SK-N-SH (cell line): Measurements from ENCODE around the gene UBE2Q1. TPM values are rescaled to one million over a fixed set of nuclear protein-coding genes. Genes with fewer than 3 reads are reported as not detected.
A peak's percentile ranks its signal among the peaks of the same experiment; 100 is the strongest.

ENCODE experiments used
- CTCF ChIA-PET: fragments of 300-600, 350-600 bp; formaldehyde crosslinking; extraction: SDS; loops from one replicate; lab custom pipeline; 2021; lab: Yijun Ruan, JAX
- POLR2A ChIA-PET: fragments of 350-600 bp; sonication (Branson Sonifier 250); formaldehyde crosslinking; extraction: SDS; loops from one replicate; lab custom pipeline; 2020; ENCODE audit warnings: antibody characterized with exemption, inconsistent platforms; lab: Yijun Ruan, JAX
- DNase-seq: peaks from one replicate; pipeline ENCODE4 v3.0.0; 2012
- H2AFZ ChIP-seq: fragments of 200-600 bp; sonication (generic); 2 replicates; pipeline ENCODE4 v1.8.1; 2016; ENCODE audit warnings: antibody characterized with exemption, mild to moderate bottlenecking, low read depth
- H3F3A ChIP-seq: fragments of 200-600 bp; sonication (generic); replicated peaks from 2 replicates; pipeline ENCODE3; 2016; ENCODE audit warnings: antibody characterized with exemption, mild to moderate bottlenecking; ENCODE audit not compliant: insufficient read depth
- H3K27ac ChIP-seq, 2 experiments: fragments of 200-500 bp in 1 of 2; fragments of 200-600 bp in 1 of 2; sonication (Bioruptor generic) in 1 of 2; sonication (generic), shearing (Covaris generic) in 1 of 2; 2 replicates each; pipeline versions ENCODE4 v1.5.1 to v1.6.1; 2014 to 2016; ENCODE audit warnings: low read depth in 2 of 2, inconsistent platforms in 1 of 2, low read length in 1 of 2, mild to moderate bottlenecking in 1 of 2, mixed read lengths in 1 of 2
- H3K27me3 ChIP-seq: fragments of 200-600 bp; sonication (generic), shearing (Covaris generic); 2 replicates; pipeline ENCODE4 v1.6.1; 2016; ENCODE audit warnings: mixed run types; ENCODE audit not compliant: insufficient read depth
- H3K36me3 ChIP-seq, 2 experiments: fragments of 200-500 bp in 1 of 2; fragments of 200-600 bp in 1 of 2; sonication (Bioruptor generic) in 1 of 2; sonication (generic) in 1 of 2; replicated peaks in 1 of 2; 2 replicates each; pipeline versions ENCODE3 to v1.5.1; 2014 to 2016; ENCODE audit warnings: low read length in 1 of 2, mild to moderate bottlenecking in 1 of 2; ENCODE audit not compliant: insufficient read depth in 2 of 2, control insufficient read depth in 1 of 2
- H3K4me1 ChIP-seq, 2 experiments: fragments of 200-500 bp in 1 of 2; fragments of 200-600 bp in 1 of 2; sonication (Bioruptor generic) in 1 of 2; sonication (generic), shearing (Covaris generic) in 1 of 2; 2 replicates each; pipeline versions ENCODE4 v1.5.1 to v1.6.1; 2014 to 2016; ENCODE audit warnings: low read depth in 1 of 2, low read length in 1 of 2, mixed run types in 1 of 2; ENCODE audit not compliant: insufficient read depth in 2 of 2, control insufficient read depth in 1 of 2
- H3K4me2 ChIP-seq: fragments of 200-600 bp; sonication (generic), shearing (Covaris generic); 2 replicates; pipeline ENCODE4 v1.6.1; 2017; ENCODE audit warnings: mixed run types
- H3K4me3 ChIP-seq, 2 experiments: fragments of 200-500 bp in 1 of 2; fragments of 200-600 bp in 1 of 2; sonication (Bioruptor generic) in 1 of 2; sonication (generic), shearing (Covaris generic) in 1 of 2; 2 replicates each; pipeline versions ENCODE4 v1.5.1 to v1.8.1; 2014 to 2016; ENCODE audit warnings: low read depth in 2 of 2, inconsistent platforms in 1 of 2, low read length in 1 of 2, mild to moderate bottlenecking in 1 of 2, mixed read lengths in 1 of 2, moderate library complexity in 1 of 2
- H3K79me2 ChIP-seq: fragments of 200-600 bp; sonication (generic); 2 replicates; pipeline ENCODE4 v1.8.1; 2017; ENCODE audit warnings: mild to moderate bottlenecking; ENCODE audit not compliant: insufficient read depth
- H3K9ac ChIP-seq: fragments of 200-600 bp; sonication (generic); 2 replicates; pipeline ENCODE4 v1.6.1; 2017; ENCODE audit warnings: mixed run types
- H3K9me2 ChIP-seq: fragments of 200-600 bp; sonication (generic); 2 replicates; pipeline ENCODE4 v1.6.1; 2017; ENCODE audit warnings: mixed run types
- H3K9me3 ChIP-seq: fragments of 200-600 bp; sonication (generic); 2 replicates; pipeline ENCODE4 v1.6.1; 2017; ENCODE audit warnings: mixed run types, mild to moderate bottlenecking, moderate library complexity
- H4K20me1 ChIP-seq: fragments of 200-600 bp; sonication (generic); 2 replicates; pipeline ENCODE4 v1.6.1; 2017; ENCODE audit warnings: mild to moderate bottlenecking, mixed run types; ENCODE audit not compliant: insufficient read depth
- CHD2 ChIP-seq: fragments of 150-350 bp; IDR thresholded peaks from 2 replicates; pipeline ENCODE4 v1.6.1; 2018; ENCODE audit warnings: low read length; ENCODE audit not compliant: partially characterized antibody
- ELF1 ChIP-seq: IDR thresholded peaks from 2 replicates; pipeline ENCODE4 v1.4.0; 2012
- EP300 ChIP-seq, 2 experiments: IDR thresholded peaks; 2 replicates each; pipeline versions ENCODE4 v1.4.0 to v1.6.1; 2012; ENCODE audit warnings: borderline replicate concordance in 1 of 2, low read depth in 1 of 2, low read length in 1 of 2
- FOXJ3 ChIP-seq: sonication (generic); formaldehyde crosslinking; IDR thresholded peaks from 2 replicates; pipeline ENCODE4 v1.5.1; 2020; ENCODE audit warnings: mild to moderate bottlenecking, missing genetic modification reagents
- FOXM1 ChIP-seq: IDR thresholded peaks from 2 replicates; pipeline ENCODE4 v1.4.0; 2012; ENCODE audit warnings: low read depth, mild to moderate bottlenecking
- GABPA ChIP-seq: IDR thresholded peaks from 2 replicates; pipeline ENCODE4 v1.4.0; 2012; ENCODE audit warnings: low read depth, mild to moderate bottlenecking
- GATA2 ChIP-seq: sonication (generic); formaldehyde crosslinking; IDR thresholded peaks from 2 replicates; pipeline ENCODE4 v1.5.0; 2020; ENCODE audit warnings: mild to moderate bottlenecking, missing genetic modification reagents
- JUND ChIP-seq: IDR thresholded peaks from 2 replicates; pipeline ENCODE4 v1.4.0; 2012
- MEF2A ChIP-seq: IDR thresholded peaks from 2 replicates; pipeline ENCODE4 v1.4.0; 2012; ENCODE audit warnings: low read depth, borderline replicate concordance
- RCOR1 ChIP-seq: fragments of 150-350 bp; IDR thresholded peaks from 2 replicates; pipeline ENCODE4 v1.6.1; 2017; ENCODE audit warnings: antibody characterized with exemption, low read length
- RFX5 ChIP-seq: IDR thresholded peaks from 2 replicates; pipeline ENCODE4 v1.6.1; 2012; ENCODE audit warnings: mild to moderate bottlenecking, improper control_type of control experiment, low read length
- SIN3A ChIP-seq: IDR thresholded peaks from 2 replicates; pipeline ENCODE4 v1.6.1; 2012; ENCODE audit warnings: low read depth, mild to moderate bottlenecking, low read length, moderate library complexity, borderline replicate concordance
- WGBS: methylation state at CpG from one replicate; pipeline ENCODE4 v1.1.6; 2017; ENCODE audit warnings: low lambda C conversion rate; 5-methylcytosine and 5-hydroxymethylcytosine counted together
- polyA plus RNA-seq, 3 experiments: library from polyadenylated mRNA; depleted of rRNA; stranded (reverse); fragments of >200 nt; gene quantifications; 2 replicates each; pipeline ENCODE4 v1.2.3, GENCODE V29; 2012
- TF ChIP-seq, protein P1 (sequence below): IDR thresholded peaks from 2 replicates; pipeline ENCODE4 v1.4.0; 2012; ENCODE audit warnings: low read depth, borderline replicate concordance
- TF ChIP-seq, protein P2 (sequence below): IDR thresholded peaks from 2 replicates; pipeline ENCODE4; 2012
- TF ChIP-seq, protein P3 (sequence below): fragments of 150-350 bp; IDR thresholded peaks from 2 replicates; pipeline ENCODE4 v1.6.1; 2016; ENCODE audit warnings: mild to moderate bottlenecking, low read depth, low read length
- TF ChIP-seq, protein P4 (sequence below): IDR thresholded peaks from 2 replicates; pipeline ENCODE4 v1.6.1; 2012; ENCODE audit warnings: mild to moderate bottlenecking, low read depth, low read length, moderate library complexity
- TF ChIP-seq, protein P5 (sequence below): IDR thresholded peaks from 2 replicates; pipeline ENCODE4 v1.4.0; 2012; ENCODE audit warnings: low read depth
- TF ChIP-seq, protein P6 (sequence below): IDR thresholded peaks from 2 replicates; pipeline ENCODE4 v1.4.0; 2012; ENCODE audit warnings: low read depth, borderline replicate concordance

The UBE2Q1 gene
- polyA plus RNA-seq, 1 of the 3 experiments (the other 2 are of a cell fraction), result 12.5 TPM

DNA sequence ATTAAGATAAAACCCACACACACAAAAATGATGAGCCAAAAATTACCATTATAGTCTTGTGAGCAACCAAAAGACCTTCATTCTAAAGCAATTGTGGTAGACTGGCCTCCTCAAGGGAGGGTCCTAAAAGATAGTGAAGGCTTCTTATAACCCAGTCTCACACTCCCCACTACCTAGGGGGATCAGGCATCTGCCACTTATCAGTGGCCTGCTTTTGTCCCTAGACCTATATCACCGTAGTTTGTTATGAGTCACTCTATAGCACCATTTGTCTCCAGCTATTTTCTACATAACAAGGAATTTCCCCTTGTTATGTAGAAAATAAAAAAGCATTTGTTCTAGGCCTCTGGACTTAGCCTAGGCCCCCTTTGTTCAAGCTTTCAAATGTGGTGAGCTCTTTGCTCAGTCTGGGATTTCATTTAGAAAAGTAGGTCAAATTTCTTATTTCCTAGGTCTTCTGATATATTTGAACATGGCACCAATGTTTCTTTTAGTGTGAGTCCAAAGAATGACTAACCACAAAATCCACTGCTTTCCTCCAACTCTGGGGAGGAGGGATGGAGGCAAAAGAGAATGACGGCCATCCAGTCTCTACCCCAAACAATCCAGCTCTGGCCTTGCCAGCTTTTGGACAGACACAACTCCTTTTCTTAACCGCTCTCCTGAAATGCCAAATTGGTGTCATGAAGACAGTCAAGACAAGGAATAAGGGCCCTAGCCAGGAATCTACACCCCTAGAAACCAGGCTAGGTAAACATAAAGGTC lies 40.6 kb upstream of the UBE2Q1 start:
- H3K4me2 ChIP-seq, result no peak overlapping the region
- no peaks in the 10 kb centered on the region for H3K4me1 ChIP-seq
- no peak overlapping the region for H2AFZ ChIP-seq
- H3K36me3 ChIP-seq, result peaks cover 45 to 74% of the 10 kb centered on the region in 2 experiments
- TF ChIP-seq CHD2 (no peak), GABPA (no peak), GATA2 (CRISPR knock-in tag) (no peak), RFX5 (no peak), RCOR1 (no peak), JUND (no peak), SIN3A (no peak), FOXJ3 (CRISPR knock-in tag) (no peak), MEF2A (no peak), EP300 (IDR thresholded peaks at IDR 0.05; ENCODE audit: borderline replicate concordance in 1 of 2, low read depth in 1 of 2, low read length in 1 of 2) (no peak), FOXM1 (no peak), ELF1 (no peak)
- TF ChIP-seq, protein P1, sequence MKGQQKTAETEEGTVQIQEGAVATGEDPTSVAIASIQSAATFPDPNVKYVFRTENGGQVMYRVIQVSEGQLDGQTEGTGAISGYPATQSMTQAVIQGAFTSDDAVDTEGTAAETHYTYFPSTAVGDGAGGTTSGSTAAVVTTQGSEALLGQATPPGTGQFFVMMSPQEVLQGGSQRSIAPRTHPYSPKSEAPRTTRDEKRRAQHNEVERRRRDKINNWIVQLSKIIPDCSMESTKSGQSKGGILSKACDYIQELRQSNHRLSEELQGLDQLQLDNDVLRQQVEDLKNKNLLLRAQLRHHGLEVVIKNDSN, result no peak
- TF ChIP-seq, protein P2, sequence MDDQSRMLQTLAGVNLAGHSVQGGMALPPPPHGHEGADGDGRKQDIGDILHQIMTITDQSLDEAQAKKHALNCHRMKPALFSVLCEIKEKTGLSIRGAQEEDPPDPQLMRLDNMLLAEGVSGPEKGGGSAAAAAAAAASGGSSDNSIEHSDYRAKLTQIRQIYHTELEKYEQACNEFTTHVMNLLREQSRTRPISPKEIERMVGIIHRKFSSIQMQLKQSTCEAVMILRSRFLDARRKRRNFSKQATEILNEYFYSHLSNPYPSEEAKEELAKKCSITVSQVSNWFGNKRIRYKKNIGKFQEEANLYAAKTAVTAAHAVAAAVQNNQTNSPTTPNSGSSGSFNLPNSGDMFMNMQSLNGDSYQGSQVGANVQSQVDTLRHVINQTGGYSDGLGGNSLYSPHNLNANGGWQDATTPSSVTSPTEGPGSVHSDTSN, result no peak
- TF ChIP-seq, protein P3, sequence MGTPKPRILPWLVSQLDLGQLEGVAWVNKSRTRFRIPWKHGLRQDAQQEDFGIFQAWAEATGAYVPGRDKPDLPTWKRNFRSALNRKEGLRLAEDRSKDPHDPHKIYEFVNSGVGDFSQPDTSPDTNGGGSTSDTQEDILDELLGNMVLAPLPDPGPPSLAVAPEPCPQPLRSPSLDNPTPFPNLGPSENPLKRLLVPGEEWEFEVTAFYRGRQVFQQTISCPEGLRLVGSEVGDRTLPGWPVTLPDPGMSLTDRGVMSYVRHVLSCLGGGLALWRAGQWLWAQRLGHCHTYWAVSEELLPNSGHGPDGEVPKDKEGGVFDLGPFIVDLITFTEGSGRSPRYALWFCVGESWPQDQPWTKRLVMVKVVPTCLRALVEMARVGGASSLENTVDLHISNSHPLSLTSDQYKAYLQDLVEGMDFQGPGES, result no peak
- TF ChIP-seq, protein P4, sequence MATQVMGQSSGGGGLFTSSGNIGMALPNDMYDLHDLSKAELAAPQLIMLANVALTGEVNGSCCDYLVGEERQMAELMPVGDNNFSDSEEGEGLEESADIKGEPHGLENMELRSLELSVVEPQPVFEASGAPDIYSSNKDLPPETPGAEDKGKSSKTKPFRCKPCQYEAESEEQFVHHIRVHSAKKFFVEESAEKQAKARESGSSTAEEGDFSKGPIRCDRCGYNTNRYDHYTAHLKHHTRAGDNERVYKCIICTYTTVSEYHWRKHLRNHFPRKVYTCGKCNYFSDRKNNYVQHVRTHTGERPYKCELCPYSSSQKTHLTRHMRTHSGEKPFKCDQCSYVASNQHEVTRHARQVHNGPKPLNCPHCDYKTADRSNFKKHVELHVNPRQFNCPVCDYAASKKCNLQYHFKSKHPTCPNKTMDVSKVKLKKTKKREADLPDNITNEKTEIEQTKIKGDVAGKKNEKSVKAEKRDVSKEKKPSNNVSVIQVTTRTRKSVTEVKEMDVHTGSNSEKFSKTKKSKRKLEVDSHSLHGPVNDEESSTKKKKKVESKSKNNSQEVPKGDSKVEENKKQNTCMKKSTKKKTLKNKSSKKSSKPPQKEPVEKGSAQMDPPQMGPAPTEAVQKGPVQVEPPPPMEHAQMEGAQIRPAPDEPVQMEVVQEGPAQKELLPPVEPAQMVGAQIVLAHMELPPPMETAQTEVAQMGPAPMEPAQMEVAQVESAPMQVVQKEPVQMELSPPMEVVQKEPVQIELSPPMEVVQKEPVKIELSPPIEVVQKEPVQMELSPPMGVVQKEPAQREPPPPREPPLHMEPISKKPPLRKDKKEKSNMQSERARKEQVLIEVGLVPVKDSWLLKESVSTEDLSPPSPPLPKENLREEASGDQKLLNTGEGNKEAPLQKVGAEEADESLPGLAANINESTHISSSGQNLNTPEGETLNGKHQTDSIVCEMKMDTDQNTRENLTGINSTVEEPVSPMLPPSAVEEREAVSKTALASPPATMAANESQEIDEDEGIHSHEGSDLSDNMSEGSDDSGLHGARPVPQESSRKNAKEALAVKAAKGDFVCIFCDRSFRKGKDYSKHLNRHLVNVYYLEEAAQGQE, result no peak
- TF ChIP-seq, protein P5, sequence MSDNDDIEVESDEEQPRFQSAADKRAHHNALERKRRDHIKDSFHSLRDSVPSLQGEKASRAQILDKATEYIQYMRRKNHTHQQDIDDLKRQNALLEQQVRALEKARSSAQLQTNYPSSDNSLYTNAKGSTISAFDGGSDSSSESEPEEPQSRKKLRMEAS, result no peak
- TF ChIP-seq, protein P6, sequence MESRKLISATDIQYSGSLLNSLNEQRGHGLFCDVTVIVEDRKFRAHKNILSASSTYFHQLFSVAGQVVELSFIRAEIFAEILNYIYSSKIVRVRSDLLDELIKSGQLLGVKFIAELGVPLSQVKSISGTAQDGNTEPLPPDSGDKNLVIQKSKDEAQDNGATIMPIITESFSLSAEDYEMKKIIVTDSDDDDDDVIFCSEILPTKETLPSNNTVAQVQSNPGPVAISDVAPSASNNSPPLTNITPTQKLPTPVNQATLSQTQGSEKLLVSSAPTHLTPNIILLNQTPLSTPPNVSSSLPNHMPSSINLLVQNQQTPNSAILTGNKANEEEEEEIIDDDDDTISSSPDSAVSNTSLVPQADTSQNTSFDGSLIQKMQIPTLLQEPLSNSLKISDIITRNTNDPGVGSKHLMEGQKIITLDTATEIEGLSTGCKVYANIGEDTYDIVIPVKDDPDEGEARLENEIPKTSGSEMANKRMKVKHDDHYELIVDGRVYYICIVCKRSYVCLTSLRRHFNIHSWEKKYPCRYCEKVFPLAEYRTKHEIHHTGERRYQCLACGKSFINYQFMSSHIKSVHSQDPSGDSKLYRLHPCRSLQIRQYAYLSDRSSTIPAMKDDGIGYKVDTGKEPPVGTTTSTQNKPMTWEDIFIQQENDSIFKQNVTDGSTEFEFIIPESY, result no peak
- H3K9ac ChIP-seq, result no peak overlapping the region
- ChIA-PET POLR2A (no interaction called here), CTCF (interaction anchor here (0.8 to 1.8 kb wide), 6 partner anchors 10 to 279 kb away, joined by 3 to 6 read pairs (median 4); no protein-coding TSS in a partner anchor)
- no peak for DNase-seq
- H4K20me1 ChIP-seq, result peaks cover 75% of the 10 kb centered on the region
- H3K9me3 ChIP-seq, result no peaks in the 10 kb centered on the region
- H3K9me2 ChIP-seq, result no peaks in the 10 kb centered on the region
- peaks cover 3% of the 10 kb centered on the region for H3F3A ChIP-seq
- WGBS, result 92% methylated on average over 3 of the region's 3 CpGs
- no peaks in the 10 kb centered on the region for H3K27me3 ChIP-seq
- H3K79me2 ChIP-seq, result peaks cover 78% of the 10 kb centered on the region
- H3K27ac ChIP-seq, result peak overlapping the region; percentile 6 to 8; a peak in 2 of 4 replicates
- no peak overlapping the region for H3K4me3 ChIP-seq
